K562 (cell line): Measurements from ENCODE around the gene ATF3. TPM values are rescaled to one million over a fixed set of nuclear protein-coding genes. Genes with fewer than 3 reads are reported as not detected.

ENCODE experiments used
- FOSL1 ChIP-seq: fragments of 200-800 bp; sonication (Bioruptor generic); conservative IDR thresholded peaks from 2 replicates; pipeline ENCODE4 v1.6.1; 2016; ENCODE audit warnings: missing genetic modification characterization, missing compliant biosample characterization
- POLR2AphosphoS2 ChIP-seq: IDR thresholded peaks from 2 replicates; pipeline ENCODE4 v1.6.1; 2012; ENCODE audit warnings: low read length, improper control_type of control experiment
- polyA plus RNA-seq, 8 experiments: library from polyadenylated mRNA; depleted of rRNA in 4 of 8; stranded (reverse) in 5 of 8; unstranded in 3 of 8; fragments of >200 nt; fragmentation: Nextera tagmentation in 2 of 8; fragmentation: Illumina TruSeq in 1 of 8; extraction: Ambion mirVana in 2 of 8; extraction: Trizol in 1 of 8; gene quantifications; 2 replicates each; pipeline versions ENCODE4 v1.2.1 to v1.2.3, GENCODE V29; 2011 to 2014; ENCODE audit warnings: inconsistent platforms in 1 of 8, missing spikeins in 1 of 8
- total RNA-seq, 7 experiments: library from RNA; depleted of rRNA in 6 of 7; stranded (reverse); fragments of >200 nt in 6 of 7; fragmentation: Illumina TruSeq in 2 of 7; extraction: Trizol in 2 of 7; gene quantifications; 2 replicates each; pipeline versions ENCODE4 v1.2.1 to v1.2.3, GENCODE V29; 2011 to 2021; ENCODE audit warnings: low replicate concordance in 1 of 7
- TF ChIP-seq, protein P1 (sequence below): fragments of 450-650 bp; IDR thresholded peaks from 2 replicates; pipeline ENCODE4 v1.6.1; 2017; ENCODE audit warnings: antibody characterized with exemption, mild to moderate bottlenecking
- TF ChIP-seq, protein P2 (sequence below): sonication (generic); formaldehyde crosslinking; IDR thresholded peaks from 2 replicates; pipeline ENCODE4 v1.8.1; 2023; ENCODE audit warnings: mild to moderate bottlenecking, missing genetic modification reagents

ATF3 gene
- total and polyA plus RNA-seq, 9 of the 15 experiments (the other 6 are each of a cell fraction or from before 2014, with no cell fraction given): 3.5 to 28.2 (median 19.8) TPM

DNA sequence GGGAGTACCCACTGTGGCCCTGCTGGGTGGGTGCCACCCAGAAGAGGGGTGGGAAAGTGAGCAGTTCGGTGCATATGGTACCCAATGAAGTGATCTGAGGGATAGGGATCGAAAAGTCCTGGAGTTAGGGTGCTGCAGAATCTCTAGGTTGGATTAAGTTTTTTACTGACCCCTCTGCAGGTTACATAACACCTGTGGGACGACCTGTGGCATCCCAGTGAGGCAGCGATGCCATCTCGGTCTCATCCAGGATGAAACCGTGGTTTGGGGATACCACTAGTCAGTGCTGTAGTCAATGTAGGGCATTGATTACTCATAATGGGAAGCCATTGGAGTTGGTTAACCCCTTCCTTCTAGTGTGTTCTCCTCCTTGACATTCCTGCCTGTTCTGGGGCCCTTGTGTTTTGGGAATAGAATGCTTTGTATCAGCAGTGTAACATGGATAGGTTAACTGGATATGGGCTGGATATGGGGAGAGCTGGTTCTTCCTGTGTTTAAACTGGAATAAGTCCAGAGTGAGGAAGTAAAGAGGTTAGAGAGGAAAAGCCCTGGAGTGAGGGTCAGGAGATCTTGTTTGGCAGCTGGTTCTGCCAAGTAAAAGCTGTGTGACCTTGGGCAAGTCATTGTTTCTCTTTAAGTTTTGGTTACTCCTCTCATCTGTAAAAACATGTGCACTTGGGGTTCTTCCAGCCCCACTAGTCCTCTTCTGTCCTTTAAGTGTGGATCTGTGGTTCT, 42.8 kb upstream of the ATF3 start (continued):
- TF ChIP-seq POLR2AphosphoS2: no peak
- TF ChIP-seq, protein P1, sequence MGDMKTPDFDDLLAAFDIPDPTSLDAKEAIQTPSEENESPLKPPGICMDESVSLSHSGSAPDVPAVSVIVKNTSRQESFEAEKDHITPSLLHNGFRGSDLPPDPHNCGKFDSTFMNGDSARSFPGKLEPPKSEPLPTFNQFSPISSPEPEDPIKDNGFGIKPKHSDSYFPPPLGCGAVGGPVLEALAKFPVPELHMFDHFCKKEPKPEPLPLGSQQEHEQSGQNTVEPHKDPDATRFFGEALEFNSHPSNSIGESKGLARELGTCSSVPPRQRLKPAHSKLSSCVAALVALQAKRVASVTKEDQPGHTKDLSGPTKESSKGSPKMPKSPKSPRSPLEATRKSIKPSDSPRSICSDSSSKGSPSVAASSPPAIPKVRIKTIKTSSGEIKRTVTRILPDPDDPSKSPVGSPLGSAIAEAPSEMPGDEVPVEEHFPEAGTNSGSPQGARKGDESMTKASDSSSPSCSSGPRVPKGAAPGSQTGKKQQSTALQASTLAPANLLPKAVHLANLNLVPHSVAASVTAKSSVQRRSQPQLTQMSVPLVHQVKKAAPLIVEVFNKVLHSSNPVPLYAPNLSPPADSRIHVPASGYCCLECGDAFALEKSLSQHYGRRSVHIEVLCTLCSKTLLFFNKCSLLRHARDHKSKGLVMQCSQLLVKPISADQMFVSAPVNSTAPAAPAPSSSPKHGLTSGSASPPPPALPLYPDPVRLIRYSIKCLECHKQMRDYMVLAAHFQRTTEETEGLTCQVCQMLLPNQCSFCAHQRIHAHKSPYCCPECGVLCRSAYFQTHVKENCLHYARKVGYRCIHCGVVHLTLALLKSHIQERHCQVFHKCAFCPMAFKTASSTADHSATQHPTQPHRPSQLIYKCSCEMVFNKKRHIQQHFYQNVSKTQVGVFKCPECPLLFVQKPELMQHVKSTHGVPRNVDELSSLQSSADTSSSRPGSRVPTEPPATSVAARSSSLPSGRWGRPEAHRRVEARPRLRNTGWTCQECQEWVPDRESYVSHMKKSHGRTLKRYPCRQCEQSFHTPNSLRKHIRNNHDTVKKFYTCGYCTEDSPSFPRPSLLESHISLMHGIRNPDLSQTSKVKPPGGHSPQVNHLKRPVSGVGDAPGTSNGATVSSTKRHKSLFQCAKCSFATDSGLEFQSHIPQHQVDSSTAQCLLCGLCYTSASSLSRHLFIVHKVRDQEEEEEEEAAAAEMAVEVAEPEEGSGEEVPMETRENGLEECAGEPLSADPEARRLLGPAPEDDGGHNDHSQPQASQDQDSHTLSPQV: no peak
- TF ChIP-seq, protein P2, sequence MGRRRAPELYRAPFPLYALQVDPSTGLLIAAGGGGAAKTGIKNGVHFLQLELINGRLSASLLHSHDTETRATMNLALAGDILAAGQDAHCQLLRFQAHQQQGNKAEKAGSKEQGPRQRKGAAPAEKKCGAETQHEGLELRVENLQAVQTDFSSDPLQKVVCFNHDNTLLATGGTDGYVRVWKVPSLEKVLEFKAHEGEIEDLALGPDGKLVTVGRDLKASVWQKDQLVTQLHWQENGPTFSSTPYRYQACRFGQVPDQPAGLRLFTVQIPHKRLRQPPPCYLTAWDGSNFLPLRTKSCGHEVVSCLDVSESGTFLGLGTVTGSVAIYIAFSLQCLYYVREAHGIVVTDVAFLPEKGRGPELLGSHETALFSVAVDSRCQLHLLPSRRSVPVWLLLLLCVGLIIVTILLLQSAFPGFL (CRISPR knock-in tag): no peak
- TF ChIP-seq FOSL1 (tag): no peak
